CD14-positive monocyte (primary cell): ENCODE measurements around the gene KIRREL1. TPM values are rescaled to one million over a fixed set of nuclear protein-coding genes. Genes with fewer than 3 reads are reported as not detected.

Experiments used
- DNase-seq, 3 donors: peaks; one replicate each; pipeline ENCODE4 v3.0.0-alpha.2; 2011 to 2022
- H2AFZ ChIP-seq: 2 replicates; pipeline ENCODE4 v1.6.0; 2012; ENCODE audit warnings: mild to moderate bottlenecking, low read depth, low read length, inconsistent platforms; ENCODE audit not compliant: insufficient read depth, poor library complexity, severe bottlenecking
- H3K27ac ChIP-seq, 2 donors: 1 replicate in 1 of 2; 2 replicates in 1 of 2; pipeline ENCODE4 v1.5.1; 2012 to 2013; ENCODE audit warnings: low read length in 2 of 2, control low read depth in 1 of 2, inconsistent platforms in 1 of 2, low read depth in 1 of 2, mild to moderate bottlenecking in 1 of 2
- H3K27me3 ChIP-seq, 2 donors: one replicate each; pipeline versions ENCODE4 v1.6.0 to v1.6.1; 2011 to 2013; ENCODE audit warnings: low read length in 2 of 2; ENCODE audit not compliant: control insufficient read depth in 2 of 2, insufficient read depth in 2 of 2
- H3K36me3 ChIP-seq, 2 donors: replicated peaks in 1 of 2; 1 replicate in 1 of 2; 2 replicates in 1 of 2; pipeline versions ENCODE4 v1.5.1 to v1.6.1; 2012 to 2013; ENCODE audit warnings: low read length in 2 of 2, control low read depth in 1 of 2, inconsistent platforms in 1 of 2, mild to moderate bottlenecking in 1 of 2; ENCODE audit not compliant: insufficient read depth in 2 of 2, control insufficient read depth in 1 of 2
- H3K4me1 ChIP-seq, 2 donors: 1 replicate in 1 of 2; 2 replicates in 1 of 2; pipeline versions ENCODE4 v1.5.1 to v1.6.1; 2012 to 2013; ENCODE audit warnings: low read length in 2 of 2, control low read depth in 1 of 2, inconsistent platforms in 1 of 2, mild to moderate bottlenecking in 1 of 2, moderate library complexity in 1 of 2; ENCODE audit not compliant: insufficient read depth in 2 of 2, control insufficient read depth in 1 of 2
- H3K4me2 ChIP-seq: replicated peaks from 2 replicates; pipeline ENCODE3; 2012; ENCODE audit warnings: low read length, moderate library complexity, mild to moderate bottlenecking; ENCODE audit not compliant: poor library complexity, severe bottlenecking; ENCODE audit errors: extremely low read depth
- H3K4me3 ChIP-seq, 3 experiments: fragments of 200-600 bp in 1 of 3; sonication (generic) in 1 of 3; replicated peaks in 1 of 3; 1 replicate in 2 of 3; 2 replicates in 1 of 3; pipeline ENCODE4 v1.5.1; 2011 to 2013; ENCODE audit warnings: low read length in 3 of 3, mild to moderate bottlenecking in 3 of 3, control low read depth in 2 of 3, low read depth in 2 of 3, inconsistent platforms in 1 of 3, moderate library complexity in 1 of 3
- H3K79me2 ChIP-seq: 2 replicates; pipeline ENCODE4 v1.6.0; 2012; ENCODE audit warnings: mild to moderate bottlenecking, control low read depth, inconsistent platforms, low read length, moderate library complexity; ENCODE audit not compliant: insufficient read depth
- H3K9ac ChIP-seq: 2 replicates; pipeline ENCODE4 v1.6.0; 2017; ENCODE audit warnings: low read length, mild to moderate bottlenecking; ENCODE audit not compliant: insufficient read depth, poor library complexity, severe bottlenecking
- H3K9me3 ChIP-seq, 2 donors: replicated peaks in 1 of 2; 1 replicate in 1 of 2; 2 replicates in 1 of 2; pipeline versions ENCODE4 v1.5.1 to v1.6.1; 2012 to 2013; ENCODE audit warnings: low read length in 2 of 2, control low read depth in 1 of 2; ENCODE audit not compliant: control insufficient read depth in 1 of 2, insufficient read depth in 1 of 2
- H4K20me1 ChIP-seq: 2 replicates; pipeline ENCODE4 v1.6.0; 2012; ENCODE audit warnings: mild to moderate bottlenecking, low read length, control low read depth, moderate library complexity; ENCODE audit not compliant: insufficient read depth
- H3K27ac Mint-ChIP-seq, 7 donors: one replicate each; pipeline ENCODE4 v1.8.0; 2020; ENCODE audit warnings: mild to moderate bottlenecking in 7 of 7, mixed read lengths in 7 of 7, moderate library complexity in 6 of 7, inconsistent platforms in 2 of 7
- H3K27me3 Mint-ChIP-seq, 3 donors: one replicate each; pipeline ENCODE4 v1.8.0; 2021 to 2022; ENCODE audit warnings: low read depth in 3 of 3, mild to moderate bottlenecking in 3 of 3, mixed read lengths in 3 of 3, moderate library complexity in 3 of 3, inconsistent platforms in 1 of 3
- H3K36me3 Mint-ChIP-seq, 2 donors: one replicate each; pipeline ENCODE4 v1.8.0; 2020; ENCODE audit warnings: mixed read lengths in 2 of 2, inconsistent platforms in 1 of 2, mild to moderate bottlenecking in 1 of 2
- H3K4me1 Mint-ChIP-seq: one replicate; pipeline ENCODE4 v1.8.0; 2020; ENCODE audit warnings: mild to moderate bottlenecking, mixed read lengths
- H3K4me3 Mint-ChIP-seq, 2 donors: one replicate each; pipeline ENCODE4 v1.8.0; 2020; ENCODE audit warnings: mild to moderate bottlenecking in 2 of 2, mixed read lengths in 2 of 2, moderate library complexity in 1 of 2
- H3K9me3 Mint-ChIP-seq, 7 donors: one replicate each; pipeline ENCODE4 v1.8.0; 2020 to 2022; ENCODE audit warnings: mixed read lengths in 7 of 7, mild to moderate bottlenecking in 6 of 7, moderate library complexity in 6 of 7, inconsistent platforms in 2 of 7
- CTCF ChIP-seq: fragments of 200-600 bp; IDR thresholded peaks from one replicate; pipeline ENCODE4 v1.8.0; 2022; ENCODE audit warnings: antibody characterized with exemption, mild to moderate bottlenecking
- WGBS: methylation state at CpG from one replicate; pipeline ENCODE4 v1.1.5; 2013; ENCODE audit warnings: missing lambda C conversion rate; ENCODE audit not compliant: insufficient coverage; 5-methylcytosine and 5-hydroxymethylcytosine counted together
- intact Hi-C, 2 donors: fragments of 100-400 bp; cut with micrococcal nuclease; formaldehyde crosslinking; loops; one replicate each; pipeline versions ENCODE4 v1.15.0 to v1.15.1; 2023
- polyA plus RNA-seq, 3 donors: library from polyadenylated mRNA; depleted of rRNA in 1 of 3; unstranded in 2 of 3; stranded (reverse) in 1 of 3; fragments of 300-500 nt in 2 of 3; fragments of >200 nt in 1 of 3; fragmentation: Illumina TruSeq in 2 of 3; gene quantifications; 1 replicate in 2 of 3; 2 replicates in 1 of 3; pipeline ENCODE4 v1.2.3, GENCODE V29; 2012 to 2021

KIRREL1 gene
- polyA plus RNA-seq, 3 donors: not detected

GRCh38 chr1:158062174-158062573 lies 68.7 kb downstream of the KIRREL1 start:
- Histone ChIP-seq H3K27ac (no peak overlapping the region), H2AFZ (no peak overlapping the region), H3K4me3 (no peak overlapping the region), H3K27me3 (no peaks in the 10 kb centered on the region), H4K20me1 (no peaks in the 10 kb centered on the region), H3K79me2 (no peaks in the 10 kb centered on the region), H3K36me3 (no peaks in the 10 kb centered on the region), H3K9ac (no peak overlapping the region), H3K4me2 (no peak overlapping the region), H3K9me3 (no peaks in the 10 kb centered on the region), H3K4me1 (no peaks in the 10 kb centered on the region)
- H3K36me3 Mint-ChIP-seq: no peaks in the 10 kb centered on the region
- no peak for TF ChIP-seq CTCF
- WGBS: 87% methylated on average over 7 of the region's 7 CpGs
- no peaks in the 10 kb centered on the region for H3K9me3 Mint-ChIP-seq
- no peak overlapping the region for H3K27ac Mint-ChIP-seq
- H3K27me3 Mint-ChIP-seq: peaks cover 4 to 17% (median 9%) of the 10 kb centered on the region in 3 donors
- no peak for DNase-seq
- no peaks in the 10 kb centered on the region for H3K4me1 Mint-ChIP-seq
- H3K4me3 Mint-ChIP-seq: no peak overlapping the region
- intact Hi-C loops: no loop called here

DNA sequence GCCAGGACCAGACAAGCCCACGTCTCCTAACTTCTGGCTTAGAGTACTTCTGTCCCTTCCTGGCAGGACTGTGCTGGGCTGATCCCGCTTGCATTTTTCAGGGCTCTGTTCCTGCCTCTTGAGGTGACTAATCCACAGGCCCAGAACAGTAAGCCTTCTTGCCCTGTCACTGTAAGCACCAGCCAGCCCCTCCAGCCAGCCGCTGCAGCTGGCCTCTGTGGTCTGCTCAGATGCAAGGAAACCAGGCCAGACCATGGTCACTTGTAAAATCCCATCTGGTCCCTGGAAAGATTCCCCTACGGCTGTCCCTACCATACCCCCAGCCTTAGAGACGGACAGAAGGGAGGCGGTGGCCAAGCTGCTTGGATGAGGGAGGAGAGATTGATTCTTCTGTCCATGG lies 74.2 kb downstream of the KIRREL1 start:
- H3K4me1 Mint-ChIP-seq: no peaks in the 10 kb centered on the region
- intact Hi-C loops: no loop called here
- TF ChIP-seq CTCF: no peak
- no peaks in the 10 kb centered on the region for H3K9me3 Mint-ChIP-seq
- Histone ChIP-seq H3K4me1 (no peaks in the 10 kb centered on the region), H3K4me2 (no peak overlapping the region), H3K79me2 (no peaks in the 10 kb centered on the region), H3K36me3 (no peaks in the 10 kb centered on the region), H2AFZ (no peak overlapping the region), H3K27ac (no peak overlapping the region), H4K20me1 (no peaks in the 10 kb centered on the region), H3K4me3 (no peak overlapping the region), H3K9me3 (no peaks in the 10 kb centered on the region), H3K9ac (no peak overlapping the region), H3K27me3 (no peaks in the 10 kb centered on the region)
- no peak overlapping the region for H3K27ac Mint-ChIP-seq
- DNase-seq: no peak
- H3K4me3 Mint-ChIP-seq: no peak overlapping the region
- WGBS: 96% methylated on average over 3 of the region's 6 CpGs
- no peaks in the 10 kb centered on the region for H3K36me3 Mint-ChIP-seq
- peaks cover 8 to 11% (median 8%) of the 10 kb centered on the region in 3 donors for H3K27me3 Mint-ChIP-seq
